Gastroesophageal sphincter (tissue), 4 donors: ENCODE measurements around the gene TADA2B. TPM values are rescaled to one million over a fixed set of nuclear protein-coding genes. Genes with fewer than 3 reads are reported as not detected.

Experiments used
- ATAC-seq: fragments of 150-250 bp; one replicate; pipeline ENCODE4 v1.9.1; 2016; ENCODE audit warnings: mild to moderate bottlenecking, moderate library complexity
- H3K27ac ChIP-seq, 4 donors: fragments of 200-600 bp; sonication (generic) in 3 of 4; 1 replicate in 3 of 4; 2 replicates in 1 of 4; pipeline ENCODE4 v1.5.1; 2016 to 2019
- H3K27me3 ChIP-seq: fragments of 200-600 bp; sonication (generic); one replicate; pipeline ENCODE4 v1.5.1; 2019
- H3K36me3 ChIP-seq, 2 donors: fragments of 200-600 bp; sonication (generic); one replicate each; pipeline ENCODE4 v1.5.1; 2019; ENCODE audit warnings: control low read depth in 1 of 2
- H3K4me1 ChIP-seq, 3 donors: fragments of 200-600 bp; sonication (generic); 1 replicate in 2 of 3; 2 replicates in 1 of 3; pipeline ENCODE4 v1.5.1; 2016 to 2019; ENCODE audit warnings: control low read depth in 2 of 3
- H3K4me3 ChIP-seq, 2 donors: fragments of 200-600 bp; sonication (generic); one replicate each; pipeline ENCODE4 v1.5.1; 2019; ENCODE audit warnings: mild to moderate bottlenecking in 1 of 2, moderate library complexity in 1 of 2
- H3K9me3 ChIP-seq, 3 donors: fragments of 200-600 bp; sonication (generic); one replicate each; pipeline ENCODE4 v1.5.1; 2017 to 2019; ENCODE audit warnings: control low read depth in 2 of 3
- EP300 ChIP-seq: sonication (generic); formaldehyde crosslinking; IDR thresholded peaks from one replicate; pipeline ENCODE4 v1.6.1; 2017; ENCODE audit warnings: antibody characterized with exemption, mild to moderate bottlenecking
- POLR2A ChIP-seq, 2 donors: fragments of 450-650 bp; IDR thresholded peaks; one replicate each; pipeline ENCODE4 v1.6.1; 2017; ENCODE audit warnings: antibody characterized with exemption in 2 of 2, mild to moderate bottlenecking in 2 of 2, moderate library complexity in 1 of 2
- POLR2AphosphoS5 ChIP-seq: sonication (generic); formaldehyde crosslinking; IDR thresholded peaks from one replicate; pipeline ENCODE4 v1.6.1; 2017; ENCODE audit warnings: antibody characterized with exemption
- WGBS, 2 donors: methylation state at CpG; one replicate each; pipeline ENCODE4 v1.1.5; 2018; ENCODE audit warnings: low coverage in 1 of 2; 5-methylcytosine and 5-hydroxymethylcytosine counted together
- total RNA-seq, 4 donors: library from RNA; depleted of rRNA; stranded (reverse); fragments of >200 nt; gene quantifications; one replicate each; pipeline ENCODE4 v1.1.0, GENCODE V29; 2016
- TF ChIP-seq, protein P1 (sequence below), 4 experiments: fragments of 200-600 bp in 2 of 4; fragments of 450-650 bp in 2 of 4; sonication (generic) in 1 of 4; IDR thresholded peaks; one replicate each; pipeline ENCODE4 v1.5.1; 2017 to 2019; ENCODE audit warnings: antibody characterized with exemption in 4 of 4, mild to moderate bottlenecking in 2 of 4, moderate library complexity in 2 of 4

Gene TADA2B
- total RNA-seq, 4 donors from 2014 or later = 20.5 to 37.3 (median 28.1) TPM

DNA sequence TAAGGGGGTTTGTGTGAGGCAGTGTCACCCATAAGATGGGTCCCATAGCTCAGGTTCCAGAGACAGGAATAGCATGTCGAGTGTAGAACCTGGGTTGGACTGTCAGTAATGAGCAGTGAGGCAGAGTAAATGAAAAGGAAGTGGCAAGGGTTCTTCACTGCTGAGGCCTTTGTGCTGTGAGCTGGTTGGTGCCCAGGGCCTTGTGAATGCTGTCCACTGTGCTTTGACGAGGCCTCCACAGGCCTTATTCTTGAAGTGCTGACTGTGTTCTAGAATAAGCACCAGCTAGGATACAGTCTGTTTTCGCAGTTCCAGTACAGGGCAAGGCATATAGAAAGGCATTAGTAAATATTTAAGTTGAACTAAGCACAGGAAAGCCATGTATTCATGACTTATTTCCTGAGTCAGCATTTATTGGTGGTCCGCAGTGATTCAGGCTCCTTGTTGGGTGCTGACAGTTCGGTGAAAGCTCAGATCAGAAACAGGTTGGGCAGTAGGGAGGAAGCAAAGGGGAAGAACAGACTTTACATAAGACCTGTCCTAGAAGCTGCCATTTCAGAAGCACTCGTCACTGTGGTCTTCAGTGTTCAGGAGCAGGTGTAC, 25.6 kb upstream of the TADA2B start:
- H3K4me1 ChIP-seq = no peaks in the 10 kb centered on the region
- TF ChIP-seq EP300 (no peak), POLR2AphosphoS5 (no peak), POLR2A (IDR thresholded peaks at IDR 0.05) (no peak)
- TF ChIP-seq, protein P1, sequence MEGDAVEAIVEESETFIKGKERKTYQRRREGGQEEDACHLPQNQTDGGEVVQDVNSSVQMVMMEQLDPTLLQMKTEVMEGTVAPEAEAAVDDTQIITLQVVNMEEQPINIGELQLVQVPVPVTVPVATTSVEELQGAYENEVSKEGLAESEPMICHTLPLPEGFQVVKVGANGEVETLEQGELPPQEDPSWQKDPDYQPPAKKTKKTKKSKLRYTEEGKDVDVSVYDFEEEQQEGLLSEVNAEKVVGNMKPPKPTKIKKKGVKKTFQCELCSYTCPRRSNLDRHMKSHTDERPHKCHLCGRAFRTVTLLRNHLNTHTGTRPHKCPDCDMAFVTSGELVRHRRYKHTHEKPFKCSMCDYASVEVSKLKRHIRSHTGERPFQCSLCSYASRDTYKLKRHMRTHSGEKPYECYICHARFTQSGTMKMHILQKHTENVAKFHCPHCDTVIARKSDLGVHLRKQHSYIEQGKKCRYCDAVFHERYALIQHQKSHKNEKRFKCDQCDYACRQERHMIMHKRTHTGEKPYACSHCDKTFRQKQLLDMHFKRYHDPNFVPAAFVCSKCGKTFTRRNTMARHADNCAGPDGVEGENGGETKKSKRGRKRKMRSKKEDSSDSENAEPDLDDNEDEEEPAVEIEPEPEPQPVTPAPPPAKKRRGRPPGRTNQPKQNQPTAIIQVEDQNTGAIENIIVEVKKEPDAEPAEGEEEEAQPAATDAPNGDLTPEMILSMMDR (IDR thresholded peaks at IDR 0.05) = no peak
- 83 to 84% methylated on average over 5 to 6 of the region's 6 CpGs for WGBS, 2 donors
- H3K4me3 ChIP-seq = no peak overlapping the region
- no peak for ATAC-seq
- no peak overlapping the region for H3K27ac ChIP-seq
- H3K9me3 ChIP-seq = no peaks in the 10 kb centered on the region
- peaks cover 0 to 93% of the 10 kb centered on the region in 2 donors for H3K36me3 ChIP-seq
- H3K27me3 ChIP-seq = no peaks in the 10 kb centered on the region

DNA sequence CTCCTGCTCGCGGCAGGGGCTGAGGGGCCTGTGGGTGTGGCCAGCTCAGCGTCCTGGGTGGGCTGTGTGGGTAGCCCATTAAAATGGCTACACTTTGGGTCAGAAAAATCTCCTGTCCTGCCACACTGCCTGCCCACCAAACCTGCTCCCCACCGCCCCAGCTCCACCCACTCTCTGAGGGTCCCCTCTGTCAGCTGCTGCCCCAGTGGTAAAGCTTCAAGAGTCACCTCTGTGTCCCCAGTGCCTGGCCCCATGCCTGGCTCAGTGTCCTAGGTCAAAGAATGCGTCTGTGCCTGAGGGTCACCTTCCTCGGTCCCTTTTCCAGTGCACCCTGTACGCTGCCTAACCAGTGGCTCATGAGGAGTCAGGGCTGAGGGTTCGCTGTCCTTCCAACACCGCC, 24.9 kb upstream of the TADA2B start:
- no peaks in the 10 kb centered on the region for H3K4me1 ChIP-seq
- TF ChIP-seq, protein P1 (IDR thresholded peaks at IDR 0.05) = no peak
- no peak overlapping the region for H3K27ac ChIP-seq
- no peak overlapping the region for H3K4me3 ChIP-seq
- 89% methylated on average over 5 of the region's 9 CpGs; no CpG with 5 or more reads in 1 of the 2 donors for WGBS, 2 donors
- peaks cover 0 to 93% of the 10 kb centered on the region in 2 donors for H3K36me3 ChIP-seq
- H3K9me3 ChIP-seq = no peaks in the 10 kb centered on the region
- ATAC-seq = no peak
- no peaks in the 10 kb centered on the region for H3K27me3 ChIP-seq

DNA sequence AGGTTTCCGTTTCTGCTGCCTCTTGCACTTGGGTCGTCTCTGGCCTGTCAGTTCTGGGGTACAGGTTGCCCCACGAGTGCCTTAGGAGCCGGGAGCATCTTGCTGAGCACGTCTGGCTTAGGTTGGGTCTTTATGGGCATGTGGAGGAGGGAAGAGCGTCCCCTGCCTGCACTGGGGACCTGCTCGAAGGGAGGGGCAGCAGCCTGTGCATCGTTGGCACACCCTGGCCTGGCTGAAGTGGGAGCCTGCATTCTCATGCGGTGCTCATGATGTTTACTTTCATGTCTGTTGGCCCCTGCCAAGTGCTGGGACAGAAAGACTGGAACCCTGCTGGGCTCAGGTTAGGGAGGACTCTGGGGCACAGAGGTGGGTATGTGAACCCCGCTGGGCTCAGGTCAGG, 23.8 kb upstream of the TADA2B start:
- 86 to 92% methylated on average over 2 to 7 of the region's 10 CpGs for WGBS, 2 donors
- Histone ChIP-seq H3K4me3 (no peak overlapping the region), H3K9me3 (no peaks in the 10 kb centered on the region), H3K36me3 (peaks cover 0 to 93% of the 10 kb centered on the region in 2 donors), H3K4me1 (no peaks in the 10 kb centered on the region), H3K27ac (no peak overlapping the region), H3K27me3 (no peaks in the 10 kb centered on the region)
- TF ChIP-seq, protein P1 (IDR thresholded peaks at IDR 0.05) = no peak
- no peak for TF ChIP-seq POLR2A (IDR thresholded peaks at IDR 0.05)
- ATAC-seq = no peak

DNA sequence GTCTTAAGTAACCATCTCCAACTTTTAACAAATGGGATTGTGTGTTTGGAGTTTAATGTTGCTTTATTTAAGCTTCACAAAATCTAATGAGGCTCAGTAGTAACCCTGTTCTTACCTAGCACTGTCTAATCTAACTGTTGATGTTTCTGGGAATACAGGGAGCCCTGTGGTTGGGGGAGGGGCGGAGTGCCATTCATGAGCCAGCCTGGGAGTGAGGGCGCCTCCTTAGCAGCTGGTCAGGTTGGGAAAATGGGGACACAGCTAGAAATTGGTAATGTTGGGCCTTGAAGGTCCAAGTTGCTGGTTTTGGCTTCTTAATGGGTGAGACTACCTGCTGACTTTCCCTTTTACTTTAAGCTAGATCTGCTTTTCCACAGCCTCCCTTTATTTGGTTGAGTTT, 22.9 kb upstream of the TADA2B start:
- H3K4me1 ChIP-seq = no peaks in the 10 kb centered on the region
- no peaks in the 10 kb centered on the region for H3K27me3 ChIP-seq
- peaks cover 0 to 93% of the 10 kb centered on the region in 2 donors for H3K36me3 ChIP-seq
- no peak overlapping the region for H3K27ac ChIP-seq
- TF ChIP-seq, protein P1 (IDR thresholded peaks at IDR 0.05) = no peak
- TF ChIP-seq EP300 (no peak), POLR2AphosphoS5 (no peak), POLR2A (IDR thresholded peaks at IDR 0.05) (no peak)
- WGBS, 2 donors = 83% methylated on average over 1 of the region's 2 CpGs; no CpG with 5 or more reads in 1 of the 2 donors
- ATAC-seq = no peak
- H3K4me3 ChIP-seq = no peak overlapping the region
- no peaks in the 10 kb centered on the region for H3K9me3 ChIP-seq

DNA sequence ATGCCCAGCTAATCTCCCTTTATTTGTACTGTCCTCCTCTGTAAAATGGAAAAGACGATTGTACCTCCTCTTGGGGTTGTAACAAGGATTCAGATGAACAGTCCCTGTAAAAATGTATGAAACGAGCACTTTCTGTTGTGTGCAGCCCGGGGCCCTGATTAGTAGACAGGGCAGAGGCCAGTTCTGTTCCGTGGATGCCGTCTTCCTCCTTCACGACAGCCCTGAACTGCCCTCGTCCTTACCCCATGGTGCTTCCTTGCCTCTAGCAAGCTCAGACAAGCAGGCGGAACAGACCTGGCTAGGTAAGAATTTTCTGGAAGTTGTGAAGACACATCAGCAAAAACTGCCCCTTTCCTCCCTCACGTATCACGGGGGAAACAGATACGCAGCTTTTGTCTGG, 22.3 kb upstream of the TADA2B start:
- 92 to 100% methylated on average over 3 to 8 of the region's 11 CpGs for WGBS, 2 donors
- H3K36me3 ChIP-seq = peaks cover 0 to 93% of the 10 kb centered on the region in 2 donors

More for the DNA sequence above, 22.3 kb upstream of the TADA2B start:
- H3K4me3 ChIP-seq = no peak overlapping the region
- no peaks in the 10 kb centered on the region for H3K27me3 ChIP-seq
- H3K9me3 ChIP-seq = no peaks in the 10 kb centered on the region
- H3K4me1 ChIP-seq = no peaks in the 10 kb centered on the region
- H3K27ac ChIP-seq = no peak overlapping the region
- no peak for ATAC-seq
- no peak for TF ChIP-seq EP300
- TF ChIP-seq POLR2A (IDR thresholded peaks at IDR 0.05) = no peak
- TF ChIP-seq POLR2AphosphoS5 = no peak
- TF ChIP-seq, protein P1 (IDR thresholded peaks at IDR 0.05) = no peak
